HG03135 (cell line): Measurements from ENCODE around the gene TMSB10.
"Not testable (repeated sequence)": the region's sequence is repeated elsewhere in the genome, so short reads cannot be mapped to it uniquely, and the experiment has no call there.

Experiments used
- ATAC-seq: cut with Tn5 transposase; IDR thresholded peaks from one replicate; pipeline ENCODE4 v1.9.1; 2021; ENCODE audit warnings: mild to moderate bottlenecking, moderate library complexity; ENCODE audit not compliant: unreplicated experiment

Gene TMSB10

DNA sequence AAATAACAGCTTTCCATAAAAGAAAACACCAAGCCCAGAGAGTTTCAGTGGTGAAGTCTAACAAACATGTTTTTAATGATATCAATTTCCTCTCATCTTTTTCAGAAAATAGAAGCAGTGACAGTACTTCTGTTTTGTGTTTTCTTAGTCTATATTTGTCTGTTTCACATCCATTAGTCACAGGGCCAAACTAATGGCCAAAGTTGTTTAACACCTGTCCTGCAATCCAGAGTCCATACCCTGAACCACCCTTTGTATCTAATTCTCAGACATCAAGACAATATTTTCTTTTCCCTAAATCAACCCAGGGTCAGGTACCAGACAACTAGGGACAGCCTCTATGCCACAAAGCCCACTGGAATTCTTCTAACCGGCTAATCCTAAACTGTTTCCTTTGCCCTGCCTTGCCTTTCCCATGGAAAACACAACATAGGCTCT is 25.9 kb downstream of the TMSB10 start:
- ATAC-seq: no peak

DNA sequence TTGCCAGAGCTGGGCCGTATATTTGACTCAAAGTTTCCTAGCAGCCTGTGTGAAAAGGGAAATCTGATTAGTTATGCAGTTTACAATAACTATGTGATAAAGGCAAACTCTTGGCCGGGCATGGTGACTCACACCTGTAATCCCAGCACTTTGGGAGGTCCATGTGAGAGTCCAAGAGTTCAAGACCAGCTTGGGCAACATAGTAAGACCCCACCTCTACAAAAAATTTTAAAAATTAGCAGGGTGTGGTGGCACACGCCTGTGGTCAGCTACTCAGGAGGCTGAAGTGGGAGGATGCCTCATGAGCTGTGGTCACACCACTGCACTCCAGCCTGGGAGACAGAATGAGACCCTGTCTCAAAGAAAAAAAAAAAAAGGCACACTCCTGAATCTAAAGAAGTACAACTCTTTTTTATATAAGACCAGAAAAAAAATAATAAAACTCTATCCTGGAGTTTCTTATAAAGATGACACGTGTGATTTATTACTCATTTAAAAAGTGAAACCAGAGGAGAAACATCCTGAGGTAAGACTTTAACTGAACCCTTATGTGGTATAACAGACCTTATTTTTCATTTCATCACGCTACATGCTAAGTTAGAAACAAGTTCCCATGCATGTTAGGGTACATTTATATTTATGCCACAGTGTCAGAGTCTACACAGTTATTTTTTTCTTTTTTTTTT is 32.9 kb downstream of the TMSB10 start:
- peak; percentile 35 for ATAC-seq

- ATAC-seq: peak; percentile 79
Measured at GRCh38 chr2:84939426-84940087, 34.1 kb downstream of the TMSB10 start.

DNA sequence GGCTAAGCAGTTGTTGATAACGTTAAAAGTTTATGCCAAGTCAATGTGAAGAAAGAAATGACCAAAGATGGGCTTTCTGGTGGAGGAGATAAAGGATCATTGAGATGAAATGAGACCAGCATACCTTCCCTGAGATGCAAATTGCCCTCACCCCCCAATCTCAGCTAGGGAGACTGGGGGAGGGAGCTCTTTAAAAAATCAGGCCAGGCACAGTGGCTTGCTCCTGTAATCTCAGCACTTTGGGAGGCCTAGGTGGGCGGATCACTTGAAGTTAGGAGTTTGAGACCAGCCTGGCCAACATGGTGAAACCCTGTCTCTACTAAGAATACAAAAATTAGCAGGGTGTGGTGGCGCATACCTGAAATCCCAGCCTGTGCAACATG is 34.6 kb downstream of the TMSB10 start:
- peak; percentile 0 for ATAC-seq

DNA sequence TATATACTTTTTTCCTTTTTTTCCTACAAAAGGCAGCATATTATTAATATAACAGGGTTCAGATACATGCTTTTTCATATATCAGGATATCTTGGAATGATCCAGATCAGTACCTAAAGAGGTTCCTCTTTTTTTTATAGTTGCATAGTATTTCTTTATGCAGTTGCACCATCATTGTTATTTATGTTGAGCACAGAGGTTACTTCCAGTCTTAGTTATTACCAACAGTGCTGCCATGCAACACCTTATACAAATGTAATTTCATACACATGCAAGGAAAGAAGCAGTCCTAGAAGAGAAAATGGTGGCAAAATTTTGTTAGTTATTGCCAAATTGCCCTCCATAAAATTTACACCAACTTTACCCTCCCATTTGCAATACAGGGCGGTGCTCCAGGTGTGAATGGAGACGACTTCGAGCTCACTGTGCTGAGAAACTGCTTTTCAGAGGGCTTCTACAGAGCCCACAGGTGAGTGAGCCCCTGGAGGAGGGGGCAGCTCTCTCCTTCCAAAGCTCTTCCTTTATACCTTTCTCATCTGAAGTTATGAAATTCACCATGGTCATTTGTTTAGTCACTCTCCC is 35.5 kb downstream of the TMSB10 start:
- ATAC-seq: no peak

GRCh38 chr2:84942166-84942565 is 36.7 kb downstream of the TMSB10 start:
- ATAC-seq: no peak

DNA sequence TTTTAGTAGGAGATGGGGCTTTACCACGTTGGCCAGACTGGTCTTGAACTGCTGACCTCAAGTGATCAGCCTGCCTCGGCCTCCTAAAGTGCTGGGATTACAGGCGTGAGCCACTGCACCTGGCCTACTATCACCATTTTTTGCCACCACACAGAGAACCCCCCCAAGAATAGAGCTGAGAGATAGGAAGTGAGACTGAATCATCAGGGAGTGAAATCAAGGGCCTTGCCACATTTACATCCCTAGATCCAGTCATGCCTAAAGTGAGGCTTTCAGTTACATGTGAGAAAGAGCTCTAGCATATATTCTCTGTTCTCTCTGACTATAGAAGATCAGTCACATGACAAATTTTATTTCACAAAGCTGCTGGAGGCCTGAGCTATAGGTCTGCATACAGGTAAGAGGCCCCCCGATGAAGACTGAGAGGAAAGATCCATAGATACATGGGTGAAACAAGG is 37.5 kb downstream of the TMSB10 start:
- ATAC-seq: peak; percentile 38

GRCh38 chr2:84944295-84944909 is 38.9 kb downstream of the TMSB10 start:
- ATAC-seq: no peak

GRCh38 chr2:84945838-84946203 is 40.4 kb downstream of the TMSB10 start:
- ATAC-seq: not testable (repeated sequence)

DNA sequence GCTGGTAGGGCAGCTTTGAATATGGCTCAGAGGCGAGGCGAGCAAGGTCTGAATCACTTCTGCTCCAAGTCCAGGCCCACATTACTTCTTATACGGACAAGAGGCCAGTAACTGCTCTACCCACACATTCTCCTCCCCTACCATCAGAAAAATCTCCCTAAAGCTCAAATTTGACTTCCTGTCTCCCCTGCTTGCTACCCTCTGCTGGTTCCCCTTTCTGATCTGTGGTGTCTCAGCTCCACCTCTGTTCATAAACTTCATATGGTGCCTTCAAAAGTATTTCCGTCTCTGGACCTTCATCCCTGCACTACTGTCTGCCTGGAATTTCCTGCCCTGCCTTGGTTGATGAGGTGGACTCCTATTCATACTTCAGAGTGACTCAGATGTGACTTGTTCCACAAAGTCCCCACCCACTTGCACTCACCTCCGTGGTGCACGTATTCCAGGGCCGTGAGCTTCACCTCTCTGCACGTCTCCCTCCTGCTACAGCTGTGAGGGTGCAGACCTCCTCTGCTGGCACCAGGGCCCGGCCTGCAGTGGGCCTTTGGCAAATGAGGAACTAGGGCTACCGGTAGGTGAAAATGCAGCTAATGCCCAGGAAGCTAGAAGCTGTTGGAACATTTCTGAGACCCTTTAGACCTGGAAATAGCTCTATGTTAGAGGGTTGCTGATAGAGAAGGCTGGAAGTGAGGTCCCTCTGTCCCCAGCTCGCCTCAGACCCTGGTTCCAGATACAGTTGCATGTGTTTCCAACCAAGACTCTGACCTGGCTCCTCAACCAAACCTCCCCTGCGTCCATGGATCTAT is 41.0 kb downstream of the TMSB10 start:
- peak; percentile 70 for ATAC-seq

DNA sequence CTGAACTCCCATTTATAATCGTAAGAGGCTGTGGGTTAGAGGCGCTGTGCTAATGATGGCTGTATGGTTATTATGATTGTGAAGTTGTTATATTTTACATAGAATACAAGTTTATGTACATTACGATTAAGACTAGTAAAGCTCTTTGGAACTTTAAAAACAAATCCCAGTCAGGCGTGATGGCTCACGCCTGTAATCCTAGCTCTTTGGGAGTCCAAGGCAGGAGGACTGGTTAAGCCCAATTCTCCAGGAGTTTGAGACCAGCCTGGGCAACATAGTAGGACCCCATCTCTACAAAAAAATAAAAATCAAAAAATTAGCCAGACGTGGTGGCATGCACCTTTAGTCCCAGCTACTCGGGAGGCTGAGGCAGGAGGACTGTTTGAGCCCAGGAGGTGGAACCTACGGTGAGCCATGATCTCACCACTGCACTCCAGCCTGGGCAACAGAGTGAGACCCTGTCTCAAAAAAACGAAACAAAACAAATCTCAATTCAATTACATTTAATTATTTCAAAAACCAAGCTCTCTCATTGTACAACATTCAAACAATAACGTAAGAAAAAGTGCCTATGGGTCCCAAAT is 41.6 kb downstream of the TMSB10 start:
- ATAC-seq: no peak

DNA sequence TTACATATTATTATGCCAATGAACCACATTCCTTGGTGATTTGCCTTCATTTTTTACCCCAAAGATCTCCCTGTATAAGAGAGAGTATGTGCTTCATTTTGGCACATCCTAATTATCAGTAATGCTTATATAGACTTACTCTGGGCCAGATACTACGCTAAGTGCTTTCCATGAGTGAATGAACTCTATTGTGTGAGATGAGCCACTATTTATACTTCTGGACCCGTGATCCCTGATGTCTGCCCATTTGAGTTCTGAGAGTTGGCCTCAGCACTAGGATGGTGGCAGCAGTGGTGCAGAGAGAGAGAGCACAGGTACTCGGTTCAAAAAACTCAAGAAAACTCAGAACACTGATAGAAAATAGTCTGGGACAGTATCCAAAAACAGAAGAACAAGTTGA is 48.1 kb downstream of the TMSB10 start:
- ATAC-seq: no peak

DNA sequence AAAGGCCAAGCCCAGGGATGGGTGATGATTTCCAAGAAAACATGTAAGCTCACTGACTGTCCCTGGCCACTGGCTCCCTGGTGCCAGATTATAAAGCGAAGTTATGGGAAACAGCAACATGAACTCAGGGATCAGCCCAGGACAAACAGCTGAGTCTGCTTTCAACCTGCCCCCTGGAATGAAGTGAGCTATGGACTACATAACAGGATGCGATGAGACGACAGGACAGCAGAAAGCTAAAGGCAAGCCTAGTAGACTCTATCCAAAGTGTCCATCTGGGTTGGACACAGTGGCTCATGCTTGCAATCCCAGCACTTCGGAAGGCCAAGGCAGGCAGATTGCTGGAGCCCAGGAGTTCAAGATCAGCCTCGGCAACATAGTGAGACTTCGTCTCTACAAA is 48.9 kb downstream of the TMSB10 start:
- ATAC-seq: no peak
